ENCODE results near the gene SCNN1B.
"Not testable (repeated sequence)": the region's sequence is repeated elsewhere in the genome, so short reads cannot be mapped to it uniquely, and the experiment has no call there.

SCNN1B gene

GRCh38 chr16:23394141-23394831, 92.2 kb downstream of the SCNN1B start:
- no peaks in the 10 kb centered on the region for H3K36me3 ChIP-seq (ENCODE audit: control insufficient read depth, insufficient read depth, low read length)
- no peaks in the 10 kb centered on the region for H3K79me2 ChIP-seq
- no peaks in the 10 kb centered on the region for H3K27me3 ChIP-seq (ENCODE audit: control insufficient read depth, insufficient read depth, low read length)
- H3K4me3 ChIP-seq (ENCODE audit: low read depth, low read length) = no peak overlapping the region
- H3K4me2 ChIP-seq (ENCODE audit: low read length) = no peak overlapping the region
- H3K9ac ChIP-seq = no peak overlapping the region
- TF ChIP-seq CTCF (IDR thresholded peaks at IDR 0.05) = no peak
- H2AFZ ChIP-seq = no peak overlapping the region
- H3K4me1 ChIP-seq = no peaks in the 10 kb centered on the region
- no peaks in the 10 kb centered on the region for H3K9me3 ChIP-seq (ENCODE audit: control insufficient read depth, low read length)
- peak overlapping the region; percentile 3 for H3K27ac ChIP-seq

DNA sequence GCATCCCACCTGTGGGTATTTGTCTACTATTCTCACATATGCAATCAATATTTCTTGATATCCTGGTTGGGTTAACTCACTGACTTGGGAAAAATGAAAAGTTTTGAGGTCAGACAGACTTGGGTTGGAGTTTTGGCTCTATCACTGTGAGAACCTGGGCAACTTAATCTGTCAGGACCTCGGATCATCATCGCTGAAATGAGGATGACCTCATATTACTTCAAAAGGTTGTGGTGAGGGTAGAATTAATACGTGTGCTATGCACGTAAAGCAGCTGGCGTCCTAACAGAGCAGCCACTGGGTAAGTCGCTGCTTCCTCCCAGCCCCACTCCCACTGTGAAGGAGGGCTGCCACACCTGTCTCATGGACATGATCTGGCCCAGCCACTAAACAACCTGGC, 93.6 kb downstream of the SCNN1B start:
- Histone ChIP-seq H3K36me3 (ENCODE audit: control insufficient read depth, insufficient read depth, low read length) (no peaks in the 10 kb centered on the region), H3K27me3 (ENCODE audit: control insufficient read depth, insufficient read depth, low read length) (no peaks in the 10 kb centered on the region)

GRCh38 chr16:23397464-23397863, 95.4 kb downstream of the SCNN1B start:
- no peak overlapping the region for H3K4me2 ChIP-seq (ENCODE audit: low read length)
- H3K4me1 ChIP-seq = no peaks in the 10 kb centered on the region
- H3K9ac ChIP-seq = no peak overlapping the region
- H3K36me3 ChIP-seq (ENCODE audit: control insufficient read depth, insufficient read depth, low read length) = no peaks in the 10 kb centered on the region
- no peaks in the 10 kb centered on the region for H3K9me3 ChIP-seq (ENCODE audit: control insufficient read depth, low read length)
- H3K27me3 ChIP-seq (ENCODE audit: control insufficient read depth, insufficient read depth, low read length) = no peaks in the 10 kb centered on the region
- H2AFZ ChIP-seq = no peak overlapping the region
- no peak overlapping the region for H3K27ac ChIP-seq
- TF ChIP-seq CTCF (IDR thresholded peaks at IDR 0.05) = no peak
- H3K4me3 ChIP-seq (ENCODE audit: low read depth, low read length) = no peak overlapping the region
- peaks cover 4% of the 10 kb centered on the region for H3K79me2 ChIP-seq

More for the DNA sequence above, 93.6 kb downstream of the SCNN1B start:
- Histone ChIP-seq H3K79me2 (peaks cover 4% of the 10 kb centered on the region), H3K4me2 (ENCODE audit: low read length) (no peak overlapping the region), H3K4me1 (no peaks in the 10 kb centered on the region), H3K9ac (no peak overlapping the region), H2AFZ (no peak overlapping the region), H3K9me3 (ENCODE audit: control insufficient read depth, low read length) (no peaks in the 10 kb centered on the region), H3K4me3 (ENCODE audit: low read depth, low read length) (no peak overlapping the region), H3K27ac (no peak overlapping the region)
- TF ChIP-seq CTCF (IDR thresholded peaks at IDR 0.05) = no peak

GRCh38 chr16:23398987-23399805, 97.1 kb downstream of the SCNN1B start:
- H3K4me3 ChIP-seq (ENCODE audit: low read depth, low read length) = no peak overlapping the region
- no peak for TF ChIP-seq CTCF (IDR thresholded peaks at IDR 0.05)
- H2AFZ ChIP-seq = no peak overlapping the region
- H3K27ac ChIP-seq = no peak overlapping the region
- no peak overlapping the region for H3K9ac ChIP-seq
- no peaks in the 10 kb centered on the region for H3K9me3 ChIP-seq (ENCODE audit: control insufficient read depth, low read length)
- H3K27me3 ChIP-seq (ENCODE audit: control insufficient read depth, insufficient read depth, low read length) = no peaks in the 10 kb centered on the region
- peaks cover 3% of the 10 kb centered on the region for H3K4me1 ChIP-seq
- no peak overlapping the region for H3K4me2 ChIP-seq (ENCODE audit: low read length)
- peaks cover 4% of the 10 kb centered on the region for H3K79me2 ChIP-seq
- no peaks in the 10 kb centered on the region for H3K36me3 ChIP-seq (ENCODE audit: control insufficient read depth, insufficient read depth, low read length)

GRCh38 chr16:23400447-23400846, 98.3 kb downstream of the SCNN1B start:
- not testable (repeated sequence) for H3K9ac ChIP-seq; H3K27ac ChIP-seq; H3K79me2 ChIP-seq; H3K4me1 ChIP-seq; H3K36me3 ChIP-seq (ENCODE audit: control insufficient read depth, insufficient read depth, low read length); H3K4me3 ChIP-seq (ENCODE audit: low read depth, low read length); H3K27me3 ChIP-seq (ENCODE audit: control insufficient read depth, insufficient read depth, low read length); H2AFZ ChIP-seq; H3K9me3 ChIP-seq (ENCODE audit: control insufficient read depth, low read length); H3K4me2 ChIP-seq (ENCODE audit: low read length)
